ENCODE results near the gene APOL2.

Gene APOL2

DNA sequence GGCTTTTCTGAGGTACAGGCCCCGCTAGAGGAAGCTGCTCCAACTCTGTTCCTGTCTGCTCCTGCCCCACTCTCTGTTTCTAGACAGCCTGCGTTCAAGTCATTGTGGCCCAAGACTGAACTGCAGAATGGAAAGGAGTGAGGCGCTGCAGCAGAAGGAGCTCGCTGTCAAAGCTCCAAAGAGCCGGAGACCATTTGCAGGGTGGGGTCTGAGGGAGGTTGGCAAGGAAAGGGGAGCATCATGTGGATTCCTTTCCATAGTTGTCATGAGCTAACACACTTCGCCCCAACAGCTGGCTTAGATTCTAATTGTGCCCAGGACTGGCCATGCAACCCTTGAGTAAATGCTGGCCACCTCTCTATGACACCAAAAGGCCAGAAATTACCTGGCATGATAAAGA is 56.5 kb downstream of the APOL2 start:
- 96% methylated on average over 4 of the region's 6 CpGs for WGBS (ENCODE audit: insufficient coverage)
- ChIA-PET CTCF (interaction anchor here (0.7 to 9.9 kb wide), 8 partner anchors 10 to 104 kb away, joined by 3 to 171 read pairs (median 4); no protein-coding TSS in a partner anchor), POLR2A (interaction anchor here (1.2 kb wide), 1 partner anchor 13 kb away, joined by 3 read pairs; no protein-coding TSS in a partner anchor)
- no peak overlapping the region for H3K4me3 ChIP-seq (ENCODE audit: control insufficient read depth in 1 of 7, extremely low read depth in 1 of 7, insufficient read depth in 4 of 7, low read depth in 2 of 7, low read length in 6 of 7)
- H3K36me3 ChIP-seq (ENCODE audit: control insufficient read depth in 4 of 4, insufficient read depth in 4 of 4, low read length in 3 of 4), result no peaks in the 10 kb centered on the region
- H3K27me3 ChIP-seq (replicated peaks in 2 of 5; ENCODE audit: control insufficient read depth in 4 of 5, insufficient read depth in 5 of 5, low read length in 4 of 5), result no peaks in the 10 kb centered on the region
- DNase-seq, result no peak
- peaks cover 0 to 2% (median 0%) of the 10 kb centered on the region in 4 experiments for H3K4me1 ChIP-seq (ENCODE audit: control extremely low read depth in 1 of 4, control insufficient read depth in 4 of 4, insufficient read depth in 4 of 4, low read length in 3 of 4)
- H3K27ac ChIP-seq (ENCODE audit: insufficient read depth in 1 of 2, low read depth in 1 of 2, low read length in 2 of 2, poor library complexity in 1 of 2, severe bottlenecking in 2 of 2), result no peak overlapping the region
- H3K9me3 ChIP-seq (ENCODE audit: control extremely low read depth in 1 of 5, control insufficient read depth in 4 of 5, insufficient read depth in 2 of 5, low read depth in 1 of 5, low read length in 4 of 5), result no peaks in the 10 kb centered on the region

DNA sequence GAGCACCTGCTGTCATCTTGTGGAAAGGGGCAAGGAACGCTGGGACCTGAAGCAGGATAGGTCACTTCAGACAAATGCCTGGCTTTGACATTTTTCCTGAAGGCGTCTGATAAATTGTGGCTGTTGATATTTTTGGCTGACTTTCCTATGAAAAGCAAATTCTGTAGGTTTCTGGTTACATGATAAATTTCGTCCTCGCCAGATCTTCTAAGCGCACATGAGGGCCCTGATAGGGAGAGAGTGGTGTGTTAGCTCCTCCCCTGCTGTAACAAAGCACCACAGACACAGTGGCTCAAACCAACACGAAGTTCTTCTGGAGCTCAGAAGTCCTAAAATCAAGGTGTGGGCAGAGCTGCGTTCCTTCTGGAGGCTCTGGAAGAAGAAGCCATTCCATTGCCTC is 57.3 kb downstream of the APOL2 start:
- ChIA-PET CTCF (interaction anchor here (1.0 to 9.9 kb wide), 10 partner anchors 9 to 116 kb away, joined by 3 to 171 read pairs (median 5); partner anchors contain the start of gene APOL3), POLR2A (interaction anchor here (1.2 kb wide), 1 partner anchor 13 kb away, joined by 3 read pairs; no protein-coding TSS in a partner anchor)
- H3K4me1 ChIP-seq (ENCODE audit: control extremely low read depth in 1 of 4, control insufficient read depth in 4 of 4, insufficient read depth in 4 of 4, low read length in 3 of 4), result peaks cover 0 to 2% (median 0%) of the 10 kb centered on the region in 4 experiments
- H3K9me3 ChIP-seq (ENCODE audit: control extremely low read depth in 1 of 5, control insufficient read depth in 4 of 5, insufficient read depth in 2 of 5, low read depth in 1 of 5, low read length in 4 of 5), result no peaks in the 10 kb centered on the region
- 94% methylated on average over 4 of the region's 7 CpGs for WGBS (ENCODE audit: insufficient coverage)
- no peaks in the 10 kb centered on the region for H3K36me3 ChIP-seq (ENCODE audit: control insufficient read depth in 4 of 4, insufficient read depth in 4 of 4, low read length in 3 of 4)
- no peak overlapping the region for H3K27ac ChIP-seq (ENCODE audit: insufficient read depth in 1 of 2, low read depth in 1 of 2, low read length in 2 of 2, poor library complexity in 1 of 2, severe bottlenecking in 2 of 2)
- H3K27me3 ChIP-seq (replicated peaks in 2 of 5; ENCODE audit: control insufficient read depth in 4 of 5, insufficient read depth in 5 of 5, low read length in 4 of 5), result no peaks in the 10 kb centered on the region
- no peak for DNase-seq
- H3K4me3 ChIP-seq (ENCODE audit: control insufficient read depth in 1 of 7, extremely low read depth in 1 of 7, insufficient read depth in 4 of 7, low read depth in 2 of 7, low read length in 6 of 7), result no peak overlapping the region

- WGBS (ENCODE audit: insufficient coverage), result 100% methylated on average over 4 of the region's 6 CpGs
- POLR2A ChIA-PET, result interaction anchor here (0.6 to 1.4 kb wide), 3 partner anchors 35 to 80 kb away, joined by 3 to 8 read pairs (median 4); no protein-coding TSS in a partner anchor
These were observed 58.4 kb downstream of the APOL2 start for GRCh38 chr22:36180928-36181327.

GRCh38 chr22:36180038-36180880 is 59.1 kb downstream of the APOL2 start:
- Histone ChIP-seq H3K27ac (ENCODE audit: insufficient read depth in 1 of 2, low read depth in 1 of 2, low read length in 2 of 2, poor library complexity in 1 of 2, severe bottlenecking in 2 of 2) (no peak overlapping the region), H3K27me3 (replicated peaks in 2 of 5; ENCODE audit: control insufficient read depth in 4 of 5, insufficient read depth in 5 of 5, low read length in 4 of 5) (no peaks in the 10 kb centered on the region), H3K4me1 (ENCODE audit: control extremely low read depth in 1 of 4, control insufficient read depth in 4 of 4, insufficient read depth in 4 of 4, low read length in 3 of 4) (peaks cover 0 to 2% (median 0%) of the 10 kb centered on the region in 4 experiments), H3K9me3 (ENCODE audit: control extremely low read depth in 1 of 5, control insufficient read depth in 4 of 5, insufficient read depth in 2 of 5, low read depth in 1 of 5, low read length in 4 of 5) (no peaks in the 10 kb centered on the region), H3K36me3 (ENCODE audit: control insufficient read depth in 4 of 4, insufficient read depth in 4 of 4, low read length in 3 of 4) (no peaks in the 10 kb centered on the region), H3K4me3 (ENCODE audit: control insufficient read depth in 1 of 7, extremely low read depth in 1 of 7, insufficient read depth in 4 of 7, low read depth in 2 of 7, low read length in 6 of 7) (no peak overlapping the region)
- WGBS (ENCODE audit: insufficient coverage), result 61% methylated on average over 21 of the region's 22 CpGs
- ChIA-PET CTCF (interaction anchor here (0.8 to 9.9 kb wide), 18 partner anchors 9 to 424 kb away, joined by 3 to 171 read pairs (median 4); partner anchors contain the start of gene APOL3), POLR2A (interaction anchor here (1.0 to 1.4 kb wide), 2 partner anchors 28 to 35 kb away, joined by 5 to 8 read pairs; no protein-coding TSS in a partner anchor)
- DNase-seq, result peak; percentile 75 to 86 (median 81)

More at GRCh38 chr22:36180928-36181327, 58.4 kb downstream of the APOL2 start:
- no peaks in the 10 kb centered on the region for H3K27me3 ChIP-seq (replicated peaks in 2 of 5; ENCODE audit: control insufficient read depth in 4 of 5, insufficient read depth in 5 of 5, low read length in 4 of 5)
- no peak for DNase-seq
- H3K36me3 ChIP-seq (ENCODE audit: control insufficient read depth in 4 of 4, insufficient read depth in 4 of 4, low read length in 3 of 4), result no peaks in the 10 kb centered on the region
- no peak overlapping the region for H3K4me3 ChIP-seq (ENCODE audit: control insufficient read depth in 1 of 7, extremely low read depth in 1 of 7, insufficient read depth in 4 of 7, low read depth in 2 of 7, low read length in 6 of 7)
- no peak overlapping the region for H3K27ac ChIP-seq (ENCODE audit: insufficient read depth in 1 of 2, low read depth in 1 of 2, low read length in 2 of 2, poor library complexity in 1 of 2, severe bottlenecking in 2 of 2)
- H3K9me3 ChIP-seq (ENCODE audit: control extremely low read depth in 1 of 5, control insufficient read depth in 4 of 5, insufficient read depth in 2 of 5, low read depth in 1 of 5, low read length in 4 of 5), result no peaks in the 10 kb centered on the region
- peaks cover 0 to 2% (median 0%) of the 10 kb centered on the region in 4 experiments for H3K4me1 ChIP-seq (ENCODE audit: control extremely low read depth in 1 of 4, control insufficient read depth in 4 of 4, insufficient read depth in 4 of 4, low read length in 3 of 4)
- CTCF ChIA-PET, result interaction anchor here (0.8 to 9.9 kb wide), 13 partner anchors 13 to 234 kb away, joined by 3 to 171 read pairs (median 4); partner anchors contain the start of gene APOL3

- WGBS (ENCODE audit: insufficient coverage), result 94% methylated on average over 3 of the region's 3 CpGs
- Histone ChIP-seq H3K9me3 (ENCODE audit: control extremely low read depth in 1 of 5, control insufficient read depth in 4 of 5, insufficient read depth in 2 of 5, low read depth in 1 of 5, low read length in 4 of 5) (no peaks in the 10 kb centered on the region), H3K4me3 (ENCODE audit: control insufficient read depth in 1 of 7, extremely low read depth in 1 of 7, insufficient read depth in 4 of 7, low read depth in 2 of 7, low read length in 6 of 7) (no peak overlapping the region), H3K36me3 (ENCODE audit: control insufficient read depth in 4 of 4, insufficient read depth in 4 of 4, low read length in 3 of 4) (no peaks in the 10 kb centered on the region), H3K27ac (ENCODE audit: insufficient read depth in 1 of 2, low read depth in 1 of 2, low read length in 2 of 2, poor library complexity in 1 of 2, severe bottlenecking in 2 of 2) (no peak overlapping the region), H3K27me3 (replicated peaks in 2 of 5; ENCODE audit: control insufficient read depth in 4 of 5, insufficient read depth in 5 of 5, low read length in 4 of 5) (no peaks in the 10 kb centered on the region), H3K4me1 (ENCODE audit: control extremely low read depth in 1 of 4, control insufficient read depth in 4 of 4, insufficient read depth in 4 of 4, low read length in 3 of 4) (peaks cover 0 to 2% (median 0%) of the 10 kb centered on the region in 4 experiments)
- POLR2A ChIA-PET, result interaction anchor here (1.8 kb wide), 1 partner anchor 32 kb away, joined by 10 read pairs; no protein-coding TSS in a partner anchor
- CTCF ChIA-PET, result interaction anchor here (0.6 to 9.9 kb wide), 8 partner anchors 12 to 249 kb away, joined by 3 to 171 read pairs (median 24); partner anchors contain the start of gene APOL3
- no peak for DNase-seq
These were observed 62.2 kb downstream of the APOL2 start for GRCh38 chr22:36177160-36177559.

Data from common myeloid progenitor, CD34-positive (primary cell).